ENCODE measurements around the gene VDR. TPM values are rescaled to one million over a fixed set of nuclear protein-coding genes. Genes with fewer than 3 reads are reported as not detected.

VDR gene
- total and polyA plus RNA-seq, 4 experiments from 2014 or later, result 0.37 to 3.2 (median 1.0) TPM

- H3K4me1 ChIP-seq (ENCODE audit: insufficient read depth, low read length), result peaks cover 85% of the 10 kb centered on the region
- H3K4me3 ChIP-seq (ENCODE audit: low read length in 2 of 2), result peak overlapping the region in 1 of 2 donors; percentile 35
- Mint-ChIP-seq H3K27ac (peak overlapping the region; percentile 88 to 94 (median 93)), H3K36me3 (no peaks in the 10 kb centered on the region), H3K4me3 (peak overlapping the region in 5 of 8 donors; percentile 15 to 90 (median 23)), H3K9me3 (peaks cover 0 to 3% (median 0%) of the 10 kb centered on the region in 8 donors), H3K4me1 (peaks cover 45 to 89% (median 70%) of the 10 kb centered on the region in 4 donors), H3K27me3 (no peaks in the 10 kb centered on the region)
- peak overlapping the region; percentile 69 for H3K27ac ChIP-seq (ENCODE audit: low read depth, low read length)
- CTCF ChIA-PET (ENCODE audit: partially characterized antibody), result interaction anchor here (0.8 to 22.4 kb wide), 10 partner anchors 8 to 120 kb away, joined by 3 to 568 read pairs (median 98); partner anchors contain the start of genes HDAC7 and SLC48A1
- no peaks in the 10 kb centered on the region for H3K27me3 ChIP-seq (ENCODE audit: insufficient read depth, low read length)
- POLR2A ChIA-PET (ENCODE audit: partially characterized antibody), result interaction anchor here (0.8 to 19.2 kb wide), 14 partner anchors 9 to 323 kb away, joined by 3 to 516 read pairs (median 6); partner anchors contain the start of genes ASB8, HDAC7, RPAP3 and SLC48A1
- intact Hi-C loops (cut with micrococcal nuclease), result loop anchor here (1.0 kb wide), 3 partner anchors 9 to 60 kb away; partner anchors contain the start of gene SLC48A1
- no peak for DNase-seq
- H3K9me3 ChIP-seq (ENCODE audit: control insufficient read depth in 1 of 2, low read length in 2 of 2), result no peaks in the 10 kb centered on the region
- H3K36me3 ChIP-seq (ENCODE audit: insufficient read depth, low read length), result no peaks in the 10 kb centered on the region
These were observed 71.2 kb downstream of the VDR start for GRCh38 chr12:47833591-47834012.

GRCh38 chr12:47832263-47832933 lies 72.4 kb downstream of the VDR start:
- ChIA-PET CTCF (ENCODE audit: partially characterized antibody) (interaction anchor here (0.9 to 22.4 kb wide), 10 partner anchors 8 to 119 kb away, joined by 3 to 568 read pairs (median 98); partner anchors contain the start of genes HDAC7, RAPGEF3 and SLC48A1), POLR2A (ENCODE audit: partially characterized antibody) (interaction anchor here (0.8 to 19.2 kb wide), 12 partner anchors 8 to 325 kb away, joined by 3 to 516 read pairs (median 10); partner anchors contain the start of genes ASB8, HDAC7, SLC48A1 and VDR)
- peaks cover 47 to 93% (median 73%) of the 10 kb centered on the region in 4 donors for H3K4me1 Mint-ChIP-seq
- no peaks in the 10 kb centered on the region for H3K36me3 Mint-ChIP-seq
- Histone ChIP-seq H3K4me1 (ENCODE audit: insufficient read depth, low read length) (peaks cover 87% of the 10 kb centered on the region), H3K9me3 (ENCODE audit: control insufficient read depth in 1 of 2, low read length in 2 of 2) (no peaks in the 10 kb centered on the region), H3K27me3 (ENCODE audit: insufficient read depth, low read length) (no peaks in the 10 kb centered on the region), H3K27ac (ENCODE audit: low read depth, low read length) (peak overlapping the region; percentile 69), H3K4me3 (ENCODE audit: low read length in 2 of 2) (peak overlapping the region in 1 of 2 donors; percentile 35), H3K36me3 (ENCODE audit: insufficient read depth, low read length) (no peaks in the 10 kb centered on the region)
- DNase-seq, result peak in 1 of 5 donors; percentile 60
- H3K27me3 Mint-ChIP-seq, result no peaks in the 10 kb centered on the region
- H3K27ac Mint-ChIP-seq, result peak overlapping the region; percentile 88 to 94 (median 93)
- H3K4me3 Mint-ChIP-seq, result peak overlapping the region in 7 of 8 donors; percentile 77 to 90 (median 79)
- peaks cover 0 to 3% (median 0%) of the 10 kb centered on the region in 8 donors for H3K9me3 Mint-ChIP-seq
- intact Hi-C loops (cut with micrococcal nuclease), result loop anchor here (1.0 kb wide), 1 partner anchor 19 kb away; no protein-coding TSS in a partner anchor

GRCh38 chr12:47829584-47829983 lies 75.2 kb downstream of the VDR start:
- H3K9me3 ChIP-seq (ENCODE audit: control insufficient read depth in 1 of 2, low read length in 2 of 2), result no peaks in the 10 kb centered on the region
- no peak for DNase-seq
- no peak overlapping the region for H3K4me3 ChIP-seq (ENCODE audit: low read length in 2 of 2)
- POLR2A ChIA-PET (ENCODE audit: partially characterized antibody), result interaction anchor here (1.5 to 19.2 kb wide), 3 partner anchors 8 to 25 kb away, joined by 4 to 516 read pairs (median 270); partner anchors contain the start of gene HDAC7
- Mint-ChIP-seq H3K27ac (peak overlapping the region; percentile 44 to 79 (median 57)), H3K4me3 (peak overlapping the region in 1 of 8 donors; percentile 62), H3K4me1 (peaks cover 50 to 93% (median 78%) of the 10 kb centered on the region in 4 donors), H3K9me3 (peaks cover 0 to 3% (median 0%) of the 10 kb centered on the region in 8 donors), H3K36me3 (no peaks in the 10 kb centered on the region), H3K27me3 (no peaks in the 10 kb centered on the region)
- intact Hi-C loops (cut with micrococcal nuclease), result no loop called here
- H3K36me3 ChIP-seq (ENCODE audit: insufficient read depth, low read length), result no peaks in the 10 kb centered on the region
- H3K4me1 ChIP-seq (ENCODE audit: insufficient read depth, low read length), result peaks cover 97% of the 10 kb centered on the region
- H3K27me3 ChIP-seq (ENCODE audit: insufficient read depth, low read length), result no peaks in the 10 kb centered on the region
- H3K27ac ChIP-seq (ENCODE audit: low read depth, low read length), result peak overlapping the region; percentile 26
- CTCF ChIA-PET (ENCODE audit: partially characterized antibody), result interaction anchor here (4.0 to 22.4 kb wide), 6 partner anchors 8 to 116 kb away, joined by 40 to 568 read pairs (median 354); partner anchors contain the start of genes HDAC7 and SLC48A1

GRCh38 chr12:47828976-47829482 lies 75.8 kb downstream of the VDR start:
- Mint-ChIP-seq H3K36me3 (no peaks in the 10 kb centered on the region), H3K27me3 (no peaks in the 10 kb centered on the region), H3K4me3 (peak overlapping the region in 4 of 8 donors; percentile 10 to 62 (median 21)), H3K27ac (peak overlapping the region; percentile 44 to 85 (median 73)), H3K9me3 (peaks cover 0 to 3% (median 0%) of the 10 kb centered on the region in 8 donors), H3K4me1 (peaks cover 49 to 93% (median 78%) of the 10 kb centered on the region in 4 donors)
- H3K36me3 ChIP-seq (ENCODE audit: insufficient read depth, low read length), result no peaks in the 10 kb centered on the region
- peak overlapping the region; percentile 26 for H3K27ac ChIP-seq (ENCODE audit: low read depth, low read length)
- ChIA-PET POLR2A (ENCODE audit: partially characterized antibody) (interaction anchor here (0.7 to 19.2 kb wide), 5 partner anchors 9 to 67 kb away, joined by 3 to 516 read pairs (median 4); partner anchors contain the start of gene HDAC7), CTCF (ENCODE audit: partially characterized antibody) (interaction anchor here (4.0 to 22.4 kb wide), 6 partner anchors 9 to 115 kb away, joined by 40 to 568 read pairs (median 354); partner anchors contain the start of genes HDAC7 and SLC48A1)
- intact Hi-C loops (cut with micrococcal nuclease), result no loop called here
- no peaks in the 10 kb centered on the region for H3K9me3 ChIP-seq (ENCODE audit: control insufficient read depth in 1 of 2, low read length in 2 of 2)
- H3K4me1 ChIP-seq (ENCODE audit: insufficient read depth, low read length), result peaks cover 97% of the 10 kb centered on the region
- no peak overlapping the region for H3K4me3 ChIP-seq (ENCODE audit: low read length in 2 of 2)
- no peaks in the 10 kb centered on the region for H3K27me3 ChIP-seq (ENCODE audit: insufficient read depth, low read length)
- DNase-seq, result no peak

GRCh38 chr12:47828008-47828975 lies 76.5 kb downstream of the VDR start:
- CTCF ChIA-PET (ENCODE audit: partially characterized antibody), result interaction anchor here (4.0 to 22.4 kb wide), 6 partner anchors 8 to 114 kb away, joined by 40 to 568 read pairs (median 354); partner anchors contain the start of genes HDAC7 and SLC48A1
- Mint-ChIP-seq H3K4me3 (peak overlapping the region in 4 of 8 donors; percentile 29 to 62 (median 48)), H3K36me3 (no peaks in the 10 kb centered on the region), H3K9me3 (peaks cover 0 to 3% (median 0%) of the 10 kb centered on the region in 8 donors), H3K4me1 (peaks cover 50 to 93% (median 78%) of the 10 kb centered on the region in 4 donors), H3K27me3 (no peaks in the 10 kb centered on the region), H3K27ac (peak overlapping the region; percentile 79 to 92 (median 89))
- H3K4me3 ChIP-seq (ENCODE audit: low read length in 2 of 2), result no peak overlapping the region
- intact Hi-C loops (cut with micrococcal nuclease), result no loop called here
- H3K4me1 ChIP-seq (ENCODE audit: insufficient read depth, low read length), result peaks cover 97% of the 10 kb centered on the region
- H3K36me3 ChIP-seq (ENCODE audit: insufficient read depth, low read length), result no peaks in the 10 kb centered on the region
- H3K27me3 ChIP-seq (ENCODE audit: insufficient read depth, low read length), result no peaks in the 10 kb centered on the region
- H3K9me3 ChIP-seq (ENCODE audit: control insufficient read depth in 1 of 2, low read length in 2 of 2), result no peaks in the 10 kb centered on the region
- POLR2A ChIA-PET (ENCODE audit: partially characterized antibody), result interaction anchor here (0.7 to 19.2 kb wide), 4 partner anchors 9 to 67 kb away, joined by 3 to 516 read pairs (median 136); partner anchors contain the start of gene HDAC7
- DNase-seq, result no peak
- H3K27ac ChIP-seq (ENCODE audit: low read depth, low read length), result no peak overlapping the region

GRCh38 chr12:47825173-47825639 lies 79.6 kb downstream of the VDR start:
- Mint-ChIP-seq H3K36me3 (no peaks in the 10 kb centered on the region), H3K27me3 (no peaks in the 10 kb centered on the region), H3K4me3 (peak overlapping the region in 7 of 8 donors; percentile 24 to 88 (median 83)), H3K4me1 (peaks cover 61 to 93% (median 80%) of the 10 kb centered on the region in 4 donors), H3K27ac (peak overlapping the region; percentile 93 to 98 (median 96)), H3K9me3 (peaks cover 0 to 2% (median 0%) of the 10 kb centered on the region in 8 donors)
- ChIA-PET CTCF (ENCODE audit: partially characterized antibody) (interaction anchor here (1.6 to 22.4 kb wide), 4 partner anchors 11 to 83 kb away, joined by 4 to 568 read pairs (median 10); no protein-coding TSS in a partner anchor), POLR2A (ENCODE audit: partially characterized antibody) (interaction anchor here (1.6 to 19.2 kb wide), 6 partner anchors 8 to 119 kb away, joined by 4 to 516 read pairs (median 10); partner anchors contain the start of gene RPAP3)
- no peaks in the 10 kb centered on the region for H3K9me3 ChIP-seq (ENCODE audit: control insufficient read depth in 1 of 2, low read length in 2 of 2)
- no peak overlapping the region for H3K4me3 ChIP-seq (ENCODE audit: low read length in 2 of 2)
- no peaks in the 10 kb centered on the region for H3K36me3 ChIP-seq (ENCODE audit: insufficient read depth, low read length)
- peak overlapping the region; percentile 53 for H3K27ac ChIP-seq (ENCODE audit: low read depth, low read length)
- peaks cover 97% of the 10 kb centered on the region for H3K4me1 ChIP-seq (ENCODE audit: insufficient read depth, low read length)
- H3K27me3 ChIP-seq (ENCODE audit: insufficient read depth, low read length), result no peaks in the 10 kb centered on the region
- intact Hi-C loops (cut with micrococcal nuclease), result no loop called here
- no peak for DNase-seq

Measured in CD4-positive, alpha-beta memory T cell (primary cell).